Measurements from ENCODE around the gene BAHCC1.
A peak's percentile ranks its signal among the peaks of the same experiment; 100 is the strongest.

Gene BAHCC1

GRCh38 chr17:81394921-81395599, at the start of gene BAHCC1 (continued):
- TF ChIP-seq PRDM10 (tag by site-specific recombination; IDR thresholded peaks at IDR 0.05) (peak; percentile 95), ZNF266 (tag by site-specific recombination; IDR thresholded peaks at IDR 0.05; ENCODE audit: low read depth) (no peak), ZNF280C (tag by site-specific recombination; IDR thresholded peaks at IDR 0.05) (no peak), ZNF146 (tag by site-specific recombination; IDR thresholded peaks at IDR 0.05) (no peak), TSHZ1 (tag by site-specific recombination; IDR thresholded peaks at IDR 0.05; ENCODE audit: borderline replicate concordance) (peak; percentile 63; the same call in 1 of the 2 replicates), WT1 (tag by site-specific recombination; IDR thresholded peaks at IDR 0.05) (peak; percentile 46; the same call in 1 of the 2 replicates), ZFP69B (tag by site-specific recombination; IDR thresholded peaks at IDR 0.05) (peak; percentile 52; the same call in 1 of the 2 replicates), ZNF48 (tag by site-specific recombination; IDR thresholded peaks at IDR 0.05) (no peak), ZNF514 (tag by site-specific recombination; IDR thresholded peaks at IDR 0.05) (no peak), ZNF2 (tag by site-specific recombination; IDR thresholded peaks at IDR 0.05) (0 out of 2 replicates have a peak, but pooled peaks have one; percentile 24), ZNF10 (tag by site-specific recombination; IDR thresholded peaks at IDR 0.05) (no peak), ZBTB44 (tag by site-specific recombination; IDR thresholded peaks at IDR 0.05) (peak; percentile 98), ZSCAN5A (tag by site-specific recombination; IDR thresholded peaks at IDR 0.05) (no peak), BCL6B (tag by site-specific recombination; IDR thresholded peaks at IDR 0.05) (no peak), ZNF341 (tag by site-specific recombination; IDR thresholded peaks at IDR 0.05; ENCODE audit: low read depth) (peak; percentile 87), SP3 (tag by site-specific recombination; IDR thresholded peaks at IDR 0.05) (peak; percentile 50; the same call in 1 of the 2 replicates), ZNF221 (tag by site-specific recombination; IDR thresholded peaks at IDR 0.05; ENCODE audit: borderline replicate concordance) (no peak), ZNF776 (tag by site-specific recombination; IDR thresholded peaks at IDR 0.05; ENCODE audit: borderline replicate concordance) (no peak), ZNF223 (tag by site-specific recombination; IDR thresholded peaks at IDR 0.05) (no peak), ZNF335 (tag by site-specific recombination; conservative IDR thresholded peaks at IDR 0.05) (peak; percentile 90), ZNF629 (tag by site-specific recombination; IDR thresholded peaks at IDR 0.05) (peak; percentile 8; the same call in 1 of the 2 replicates), HOXA7 (CRISPR knock-in tag; IDR thresholded peaks at IDR 0.05; ENCODE audit: borderline replicate concordance) (no peak), MZF1 (tag by site-specific recombination; IDR thresholded peaks at IDR 0.05; ENCODE audit: borderline replicate concordance) (peak; percentile 55; the same call in 1 of the 2 replicates)

All from HEK293 (cell line).